Keratinocyte (primary cell): Measurements from ENCODE around the gene NEK2. TPM values are rescaled to one million over a fixed set of nuclear protein-coding genes. Genes with fewer than 3 reads are reported as not detected.

Source experiments
- DNase-seq: peaks from one replicate; pipeline ENCODE4 v3.0.0-alpha.2; 2011; ENCODE audit warnings: low read depth, missing footprints, low spot score
- FAIRE-seq: peaks from 2 replicates; lab custom pipeline; 2011; peaks lifted over from hg19 to GRCh38; lab: Jason Lieb, UNC
- H2AFZ ChIP-seq: 2 replicates; pipeline ENCODE4 v1.6.0; 2012; ENCODE audit warnings: low read length, control low read depth, inconsistent platforms; ENCODE audit not compliant: control insufficient read depth
- H3K27ac ChIP-seq: 2 replicates; pipeline ENCODE4 v1.5.1; 2011; ENCODE audit warnings: low read length; ENCODE audit not compliant: control insufficient read depth, insufficient read depth
- H3K27me3 ChIP-seq: 3 replicates; pipeline ENCODE4 v1.6.0; 2011; ENCODE audit warnings: low read length; ENCODE audit not compliant: control insufficient read depth, insufficient read depth; ENCODE audit errors: extremely low read depth
- H3K36me3 ChIP-seq, 2 experiments: 2 replicates in 1 of 2; 3 replicates in 1 of 2; pipeline ENCODE4 v1.5.1; 2011; ENCODE audit warnings: low read length in 2 of 2, mild to moderate bottlenecking in 1 of 2; ENCODE audit not compliant: control insufficient read depth in 2 of 2, insufficient read depth in 2 of 2; ENCODE audit errors: extremely low read depth in 1 of 2
- H3K4me1 ChIP-seq: 3 replicates; pipeline ENCODE4 v1.5.1; 2011; ENCODE audit warnings: low read length; ENCODE audit not compliant: control insufficient read depth, insufficient read depth; ENCODE audit errors: extremely low read depth
- H3K4me2 ChIP-seq: 3 replicates; pipeline ENCODE4 v1.6.0; 2011; ENCODE audit warnings: low read depth, low read length; ENCODE audit not compliant: control insufficient read depth, insufficient read depth; ENCODE audit errors: extremely low read depth
- H3K4me3 ChIP-seq, 3 experiments: fragments of 200-600 bp in 1 of 3; sonication (generic) in 1 of 3; 2 replicates in 2 of 3; 3 replicates in 1 of 3; pipeline ENCODE4 v1.5.1; 2011 to 2016; ENCODE audit warnings: low read length in 3 of 3, mild to moderate bottlenecking in 3 of 3, control low read depth in 2 of 3, inconsistent platforms in 1 of 3, low read depth in 1 of 3, mixed read lengths in 1 of 3, mixed run types in 1 of 3, moderate library complexity in 1 of 3; ENCODE audit not compliant: control insufficient read depth in 2 of 3, insufficient read depth in 2 of 3; ENCODE audit errors: extremely low read depth in 1 of 3
- H3K79me2 ChIP-seq: 2 replicates; pipeline ENCODE4 v1.6.0; 2012; ENCODE audit warnings: low read length; ENCODE audit not compliant: control insufficient read depth, insufficient read depth
- H3K9ac ChIP-seq: 3 replicates; pipeline ENCODE4 v1.6.0; 2011; ENCODE audit warnings: low read length; ENCODE audit not compliant: control insufficient read depth, insufficient read depth; ENCODE audit errors: extremely low read depth
- H3K9me1 ChIP-seq: 3 replicates; pipeline ENCODE4 v1.6.0; 2011; ENCODE audit warnings: low read length; ENCODE audit not compliant: control insufficient read depth, insufficient read depth; ENCODE audit errors: extremely low read depth
- H3K9me3 ChIP-seq: 2 replicates; pipeline ENCODE4 v1.5.1; 2012; ENCODE audit warnings: low read depth, low read length; ENCODE audit not compliant: control insufficient read depth
- H4K20me1 ChIP-seq: 3 replicates; pipeline ENCODE4 v1.6.0; 2011; ENCODE audit warnings: low read length; ENCODE audit not compliant: control insufficient read depth, insufficient read depth; ENCODE audit errors: extremely low read depth
- CTCF ChIP-seq, 3 experiments: IDR thresholded peaks in 1 of 3; conservative IDR thresholded peaks in 1 of 3; optimal IDR thresholded peaks in 1 of 3; 2 replicates in 2 of 3; 3 replicates in 1 of 3; pipeline versions ENCODE3 to v1.5.1; 2011; ENCODE audit warnings: low read length in 3 of 3, mild to moderate bottlenecking in 3 of 3, moderate library complexity in 2 of 3, control low read depth in 1 of 3, inconsistent platforms in 1 of 3; ENCODE audit not compliant: insufficient read depth in 2 of 3; ENCODE audit errors: extremely low read depth in 1 of 3
- EZH2 ChIP-seq: IDR thresholded peaks from one replicate; pipeline ENCODE4 v1.6.1; 2012; ENCODE audit warnings: inconsistent platforms, mild to moderate bottlenecking, low read length, moderate library complexity
- dilution Hi-C: fragments of 300-500 bp; cut with MboI; formaldehyde crosslinking; loops from one replicate; pipeline ENCODE4 v1.7.0; 2020; ENCODE audit warnings: low sequenced_read_pairs; ENCODE audit not compliant: extremely low pct_ligation_motif_present
- polyA plus RNA-seq, 5 experiments: library from polyadenylated mRNA; depleted of rRNA in 3 of 5; stranded (reverse) in 3 of 5; stranded (forward) in 1 of 5; unstranded in 1 of 5; fragments of >200 nt; gene quantifications; 1 replicate in 1 of 5; 2 replicates in 3 of 5; 3 replicates in 1 of 5; pipeline versions ENCODE4 v1.2.1 to v1.2.3, GENCODE V29; 2011 to 2012; ENCODE audit warnings: missing spikeins in 2 of 5, low read depth in 1 of 5, low replicate concordance in 1 of 5

NEK2 gene
- polyA plus RNA-seq, 1 donor (not counting 4 experiments of a cell fraction or from before 2014, with no cell fraction given): 10.8 TPM

- no peaks in the 10 kb centered on the region for H3K9me1 ChIP-seq
- H3K4me2 ChIP-seq: no peak overlapping the region
- H3K9me3 ChIP-seq: no peaks in the 10 kb centered on the region
- no peak overlapping the region for H3K27ac ChIP-seq
- FAIRE-seq (no peak), DNase-seq (no peak)
- H3K4me3 ChIP-seq: no peak overlapping the region
- TF ChIP-seq CTCF (optimal IDR thresholded peaks at IDR 0.05 in 1 of 3, IDR thresholded peaks at IDR 0.05 in 1 of 3, conservative IDR thresholded peaks at IDR 0.05 in 1 of 3; ENCODE audit: extremely low read depth in 1 of 3, insufficient read depth in 2 of 3, low read length in 3 of 3): no peak
- TF ChIP-seq EZH2: no peak
- no peaks in the 10 kb centered on the region for H3K36me3 ChIP-seq
- no peak overlapping the region for H3K9ac ChIP-seq
- H3K79me2 ChIP-seq: no peaks in the 10 kb centered on the region
- peaks cover 4% of the 10 kb centered on the region for H3K27me3 ChIP-seq
- H3K4me1 ChIP-seq: peaks cover 13% of the 10 kb centered on the region
- no peak overlapping the region for H2AFZ ChIP-seq
- dilution Hi-C loops: no loop called here
- no peaks in the 10 kb centered on the region for H4K20me1 ChIP-seq
These were observed 59.0 kb downstream of the NEK2 start for GRCh38 chr1:211616231-211616964.

GRCh38 chr1:211614615-211615014, 60.8 kb downstream of the NEK2 start:
- Histone ChIP-seq H3K9me3 (no peaks in the 10 kb centered on the region), H3K9me1 (no peaks in the 10 kb centered on the region), H3K4me2 (no peak overlapping the region), H3K9ac (no peak overlapping the region), H3K36me3 (no peaks in the 10 kb centered on the region), H2AFZ (no peak overlapping the region), H4K20me1 (no peaks in the 10 kb centered on the region), H3K27me3 (no peaks in the 10 kb centered on the region), H3K4me1 (peaks cover 20% of the 10 kb centered on the region), H3K27ac (no peak overlapping the region), H3K79me2 (no peaks in the 10 kb centered on the region), H3K4me3 (no peak overlapping the region)
- no peak for DNase-seq
- dilution Hi-C loops: no loop called here
- no peak for TF ChIP-seq CTCF (optimal IDR thresholded peaks at IDR 0.05 in 1 of 3, IDR thresholded peaks at IDR 0.05 in 1 of 3, conservative IDR thresholded peaks at IDR 0.05 in 1 of 3; ENCODE audit: extremely low read depth in 1 of 3, insufficient read depth in 2 of 3, low read length in 3 of 3)
- no peak for TF ChIP-seq EZH2
- no peak for FAIRE-seq
